Ascending aorta (tissue), 2 donors: ENCODE data around the gene ASCC1. TPM values are rescaled to one million over a fixed set of nuclear protein-coding genes. Genes with fewer than 3 reads are reported as not detected.
A peak's percentile ranks its signal among the peaks of the same experiment; 100 is the strongest.

Experiments used
- DNase-seq, 2 donors: peaks; one replicate each; pipeline ENCODE4 v3.0.0-alpha.2; 2019; ENCODE audit warnings: low spot score in 2 of 2
- H3K27ac ChIP-seq, 2 donors: fragments of 200-600 bp; sonication (generic); one replicate each; pipeline ENCODE4 v1.5.1; 2016 to 2017; ENCODE audit warnings: mild to moderate bottlenecking in 1 of 2
- H3K27me3 ChIP-seq: fragments of 200-600 bp; sonication (generic); one replicate; pipeline ENCODE4 v1.5.1; 2017
- H3K36me3 ChIP-seq, 2 donors: fragments of 200-600 bp; sonication (generic); one replicate each; pipeline ENCODE4 v1.5.1; 2016
- H3K4me1 ChIP-seq, 2 donors: fragments of 200-600 bp; sonication (generic); one replicate each; pipeline ENCODE4 v1.5.1; 2016 to 2017; ENCODE audit warnings: mild to moderate bottlenecking in 1 of 2
- H3K4me3 ChIP-seq, 2 donors: fragments of 200-600 bp; sonication (generic); one replicate each; pipeline ENCODE4 v1.5.1; 2016 to 2017; ENCODE audit warnings: mild to moderate bottlenecking in 1 of 2
- H3K9me3 ChIP-seq, 2 donors: fragments of 200-600 bp; sonication (generic); one replicate each; pipeline ENCODE4 v1.5.1; 2016
- CTCF ChIP-seq, 3 experiments: fragments of 200-600 bp in 2 of 3; fragments of 450-650 bp in 1 of 3; sonication (generic) in 2 of 3; IDR thresholded peaks; one replicate each; pipeline ENCODE4 v1.5.1; 2016 to 2019; ENCODE audit warnings: antibody characterized with exemption in 3 of 3, mild to moderate bottlenecking in 1 of 3, moderate library complexity in 1 of 3
- intact Hi-C: fragments of 100-400 bp; cut with DNase I; formaldehyde crosslinking; loops from one replicate; pipeline ENCODE4 v1.15.1; 2023
- total RNA-seq: library from RNA; depleted of rRNA; stranded (reverse); fragments of >200 nt; gene quantifications from one replicate; pipeline ENCODE4 v1.1.0, GENCODE V29; 2016

The ASCC1 gene
- total RNA-seq, 1 donor from 2014 or later = 5.5 TPM

GRCh38 chr10:72176701-72177100, 39.4 kb downstream of the ASCC1 start:
- Histone ChIP-seq H3K27ac (no peak overlapping the region), H3K4me1 (peaks cover 0 to 8% of the 10 kb centered on the region in 2 donors), H3K4me3 (no peak overlapping the region), H3K36me3 (peaks cover 0 to 5% of the 10 kb centered on the region in 2 donors), H3K27me3 (no peaks in the 10 kb centered on the region), H3K9me3 (no peaks in the 10 kb centered on the region)
- no peak for DNase-seq
- no peak for TF ChIP-seq CTCF (IDR thresholded peaks at IDR 0.05)
- intact Hi-C loops = no loop called here

DNA sequence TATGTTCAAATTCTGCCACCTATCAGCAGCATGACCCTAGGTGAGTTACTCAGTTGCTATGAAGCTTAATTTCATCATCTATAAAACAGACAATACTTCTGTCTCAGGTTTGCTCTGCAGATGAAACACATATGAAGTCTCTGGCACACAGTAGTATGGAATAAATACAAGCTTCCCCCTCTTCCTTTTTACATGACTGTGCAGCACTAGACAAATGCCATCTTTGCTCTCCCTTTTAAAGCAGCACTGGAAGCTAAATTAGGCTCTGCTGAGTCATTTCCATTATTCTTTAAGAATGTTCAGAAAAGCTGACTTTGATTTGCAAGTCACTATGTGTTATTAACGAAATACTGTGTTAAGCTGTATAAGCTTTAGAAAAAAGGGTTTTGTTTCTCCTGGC, 40.9 kb downstream of the ASCC1 start:
- no peaks in the 10 kb centered on the region for H3K27me3 ChIP-seq
- peak overlapping the region in 1 of 2 donors; percentile 38 for H3K27ac ChIP-seq
- no peak for DNase-seq
- H3K4me3 ChIP-seq = no peak overlapping the region
- intact Hi-C loops = no loop called here
- H3K9me3 ChIP-seq = no peaks in the 10 kb centered on the region
- H3K36me3 ChIP-seq = peaks cover 0 to 5% of the 10 kb centered on the region in 2 donors
- H3K4me1 ChIP-seq = peaks cover 0 to 8% of the 10 kb centered on the region in 2 donors
- TF ChIP-seq CTCF (IDR thresholded peaks at IDR 0.05) = no peak

DNA sequence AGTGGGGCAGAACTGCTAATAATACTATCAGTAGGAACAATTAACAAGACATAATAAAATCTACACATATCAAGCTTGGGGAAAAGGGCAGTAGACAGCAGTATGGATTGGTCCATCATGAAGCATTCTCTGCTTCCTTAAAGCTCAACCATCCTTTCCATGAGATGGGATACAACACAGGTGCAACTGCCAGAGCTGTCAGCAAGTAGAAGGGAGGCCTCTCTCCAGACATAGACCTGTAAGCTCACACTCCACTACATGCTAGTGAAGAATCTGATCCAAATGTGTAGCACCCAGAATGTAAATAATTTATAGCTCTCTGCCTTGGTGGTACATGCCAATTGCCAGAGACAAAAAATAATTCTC, 41.8 kb downstream of the ASCC1 start:
- intact Hi-C loops = no loop called here
- DNase-seq = no peak
- TF ChIP-seq CTCF (IDR thresholded peaks at IDR 0.05) = no peak
- H3K4me3 ChIP-seq = no peak overlapping the region
- peaks cover 0 to 5% of the 10 kb centered on the region in 2 donors for H3K36me3 ChIP-seq
- no peaks in the 10 kb centered on the region for H3K9me3 ChIP-seq
- no peaks in the 10 kb centered on the region for H3K27me3 ChIP-seq
- H3K27ac ChIP-seq = no peak overlapping the region
- peaks cover 0 to 8% of the 10 kb centered on the region in 2 donors for H3K4me1 ChIP-seq

GRCh38 chr10:72173619-72174296, 42.3 kb downstream of the ASCC1 start:
- DNase-seq = no peak
- Histone ChIP-seq H3K27ac (no peak overlapping the region), H3K4me3 (no peak overlapping the region), H3K9me3 (no peaks in the 10 kb centered on the region), H3K36me3 (peaks cover 0 to 5% of the 10 kb centered on the region in 2 donors), H3K27me3 (no peaks in the 10 kb centered on the region), H3K4me1 (peaks cover 0 to 8% of the 10 kb centered on the region in 2 donors)
- TF ChIP-seq CTCF (IDR thresholded peaks at IDR 0.05) = no peak
- intact Hi-C loops = no loop called here

DNA sequence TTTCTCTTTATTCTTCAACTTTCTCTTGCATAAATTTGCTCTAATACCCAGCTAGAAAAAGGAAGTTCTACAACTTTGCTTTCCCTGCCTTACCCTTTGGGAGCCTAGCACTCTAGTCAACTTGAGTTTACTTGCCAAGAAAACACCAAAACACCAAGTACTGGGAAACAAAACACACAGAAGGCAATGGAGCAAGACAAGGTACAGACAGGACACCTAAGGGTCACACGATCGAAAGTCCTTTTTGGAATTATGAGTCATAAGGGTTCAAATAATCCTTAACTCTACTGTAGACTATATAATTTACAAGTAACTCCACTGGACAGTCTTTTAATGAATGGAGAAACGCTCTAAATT, 42.8 kb downstream of the ASCC1 start:
- Histone ChIP-seq H3K36me3 (peaks cover 0 to 3% of the 10 kb centered on the region in 2 donors), H3K9me3 (no peaks in the 10 kb centered on the region), H3K27me3 (no peaks in the 10 kb centered on the region), H3K4me1 (peaks cover 0 to 8% of the 10 kb centered on the region in 2 donors), H3K4me3 (no peak overlapping the region), H3K27ac (no peak overlapping the region)
- DNase-seq = no peak
- TF ChIP-seq CTCF (IDR thresholded peaks at IDR 0.05) = no peak
- intact Hi-C loops = no loop called here
